T-helper 1 cell (primary cell): Measurements from ENCODE around the gene GLCCI1.

Source experiments
- DNase-seq, 5 donors: peaks; one replicate each; pipeline ENCODE4 v3.0.0-alpha.2; 2012 to 2020

Gene GLCCI1

GRCh38 chr7:8105449-8106095 is 137.0 kb downstream of the GLCCI1 start:
- no peak for DNase-seq

GRCh38 chr7:8109196-8110022 is 140.8 kb downstream of the GLCCI1 start:
- no peak for DNase-seq

- no peak for DNase-seq
These were observed 142.8 kb downstream of the GLCCI1 start for GRCh38 chr7:8111282-8111960.

- no peak for DNase-seq
These were observed 144.1 kb downstream of the GLCCI1 start for GRCh38 chr7:8112685-8113084.

- DNase-seq: no peak
These were observed 144.6 kb downstream of the GLCCI1 start for GRCh38 chr7:8113184-8113583.

GRCh38 chr7:8114175-8114574 is 145.6 kb downstream of the GLCCI1 start:
- DNase-seq: peak in 1 of 5 donors; percentile 50

GRCh38 chr7:8115547-8116402 is 147.2 kb downstream of the GLCCI1 start:
- no peak for DNase-seq

GRCh38 chr7:8117195-8117594 is 148.6 kb downstream of the GLCCI1 start:
- DNase-seq: no peak

- DNase-seq: no peak
These were observed 150.7 kb downstream of the GLCCI1 start for GRCh38 chr7:8119262-8119661.

GRCh38 chr7:8120390-8121058 is 151.9 kb downstream of the GLCCI1 start:
- DNase-seq: no peak

- no peak for DNase-seq
These were observed 152.6 kb downstream of the GLCCI1 start for GRCh38 chr7:8121243-8121642.

- DNase-seq: peak; percentile 46 to 94 (median 67)
These were observed 157.3 kb downstream of the GLCCI1 start for GRCh38 chr7:8125680-8126444.

- DNase-seq: no peak
These were observed 158.1 kb downstream of the GLCCI1 start for GRCh38 chr7:8126601-8127167.

- peak in 1 of 5 donors; percentile 39 for DNase-seq
These were observed 160.1 kb downstream of the GLCCI1 start for GRCh38 chr7:8128449-8129317.

- DNase-seq: no peak
These were observed 160.7 kb downstream of the GLCCI1 start for GRCh38 chr7:8129318-8129659.

- DNase-seq: no peak
These were observed 162.1 kb downstream of the GLCCI1 start for GRCh38 chr7:8130663-8131062.

- DNase-seq: peak; percentile 20 to 71 (median 44)
These were observed 163.4 kb downstream of the GLCCI1 start for GRCh38 chr7:8131694-8132605.

- DNase-seq: no peak
These were observed 164.7 kb downstream of the GLCCI1 start for GRCh38 chr7:8133188-8133848.
